Melanocyte of skin (primary cell): ENCODE data around the gene IMMP1L. TPM values are rescaled to one million over a fixed set of nuclear protein-coding genes. Genes with fewer than 3 reads are reported as not detected.

ENCODE experiments used
- total RNA-seq, 2 donors: library from RNA; depleted of rRNA; stranded (reverse); fragments of >200 nt; gene quantifications; 2 replicates each; pipeline ENCODE4 v1.2.3, GENCODE V29; 2012

The IMMP1L gene, protein sequence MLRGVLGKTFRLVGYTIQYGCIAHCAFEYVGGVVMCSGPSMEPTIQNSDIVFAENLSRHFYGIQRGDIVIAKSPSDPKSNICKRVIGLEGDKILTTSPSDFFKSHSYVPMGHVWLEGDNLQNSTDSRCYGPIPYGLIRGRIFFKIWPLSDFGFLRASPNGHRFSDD
- 10 to 100 TPM in 1 of 2 donors, 1 to 10 TPM in 1; 6.5 to 14.3 TPM for total RNA-seq

GRCh38 chr11:31509429-31510345, at the start of gene IMMP1L, which contains the start of gene ELP4:
TSS of gene IMMP1L (minus strand) at chr11:31509622. CDS start at chr11:31463276, 46,346 bp downstream.
TSS of gene ELP4 (plus strand) at chr11:31509767. CDS start at chr11:31509785, 18 bp downstream.

Other genes starting within 250 kb of the IMMP1L start
- gene DCDC1, start 139.9 kb downstream of the IMMP1L start, total RNA-seq = under 1 TPM; under 0.01 to 0.34 TPM
- gene DNAJC24, start 139.8 kb downstream of the IMMP1L start, total RNA-seq = 10 to 100 TPM; 21.0 TPM
- 10 to 100 TPM; 14.8 to 17.6 TPM for gene ELP4, start 145 bp upstream of the IMMP1L start, total RNA-seq